Astrocyte (in vitro differentiated cells and primary cell): ENCODE measurements around the gene OR8B2. TPM values are rescaled to one million over a fixed set of nuclear protein-coding genes. Genes with fewer than 3 reads are reported as not detected.

Experiments used
- DNase-seq: peaks from one replicate; pipeline ENCODE4 v3.0.0-alpha.2; 2010; ENCODE audit warnings: low read depth
- FAIRE-seq: peaks from 2 replicates; lab custom pipeline; 2011; peaks lifted over from hg19 to GRCh38; lab: Jason Lieb, UNC
- H2AFZ ChIP-seq: 2 replicates; pipeline ENCODE4 v1.6.0; 2012; ENCODE audit warnings: low read depth, low read length, inconsistent platforms
- H3K27ac ChIP-seq: 2 replicates; pipeline ENCODE4 v1.5.1; 2011; ENCODE audit warnings: low read depth, low read length, inconsistent platforms
- H3K27me3 ChIP-seq: 2 replicates; pipeline ENCODE4 v1.6.0; 2011; ENCODE audit warnings: low read length, inconsistent platforms; ENCODE audit not compliant: insufficient read depth
- H3K36me3 ChIP-seq: 2 replicates; pipeline ENCODE4 v1.5.1; 2011; ENCODE audit warnings: low read length, inconsistent platforms; ENCODE audit not compliant: insufficient read depth
- H3K4me1 ChIP-seq: 2 replicates; pipeline ENCODE4 v1.5.1; 2011; ENCODE audit warnings: low read length, inconsistent platforms; ENCODE audit not compliant: insufficient read depth
- H3K4me2 ChIP-seq: 2 replicates; pipeline ENCODE4 v1.6.0; 2012; ENCODE audit warnings: low read length, inconsistent platforms
- H3K4me3 ChIP-seq: 2 replicates; pipeline ENCODE4 v1.5.1; 2011; ENCODE audit warnings: low read depth, mild to moderate bottlenecking, low read length, inconsistent platforms; ENCODE audit not compliant: insufficient read depth
- H3K79me2 ChIP-seq: 2 replicates; pipeline ENCODE4 v1.6.0; 2012; ENCODE audit warnings: mild to moderate bottlenecking, low read length, inconsistent platforms; ENCODE audit not compliant: insufficient read depth
- H3K9ac ChIP-seq: 2 replicates; pipeline ENCODE4 v1.6.0; 2012; ENCODE audit warnings: mild to moderate bottlenecking, low read length, inconsistent platforms
- H3K9me3 ChIP-seq: 2 replicates; pipeline ENCODE4 v1.5.1; 2012; ENCODE audit warnings: low read depth, mild to moderate bottlenecking, low read length, inconsistent platforms; ENCODE audit not compliant: insufficient read depth
- H4K20me1 ChIP-seq: 2 replicates; pipeline ENCODE4 v1.6.0; 2012; ENCODE audit warnings: low read length, inconsistent platforms; ENCODE audit not compliant: insufficient read depth
- H3K27ac Mint-ChIP-seq: one replicate; pipeline ENCODE4 v1.8.0; 2021; ENCODE audit warnings: mild to moderate bottlenecking, mixed read lengths; ENCODE audit not compliant: unreplicated experiment
- H3K27me3 Mint-ChIP-seq: one replicate; pipeline ENCODE4 v1.8.0; 2021; ENCODE audit warnings: low read depth, mixed read lengths; ENCODE audit not compliant: unreplicated experiment
- H3K36me3 Mint-ChIP-seq: one replicate; pipeline ENCODE4 v1.8.0; 2021; ENCODE audit warnings: low read depth, mixed read lengths; ENCODE audit not compliant: unreplicated experiment
- H3K4me1 Mint-ChIP-seq: one replicate; pipeline ENCODE4 v1.8.0; 2021; ENCODE audit warnings: low read depth, mixed read lengths; ENCODE audit not compliant: unreplicated experiment
- H3K4me3 Mint-ChIP-seq: one replicate; pipeline ENCODE4 v1.8.0; 2021; ENCODE audit warnings: mild to moderate bottlenecking, moderate library complexity, mixed read lengths; ENCODE audit not compliant: unreplicated experiment
- H3K9me3 Mint-ChIP-seq: one replicate; pipeline ENCODE4 v1.8.0; 2021; ENCODE audit warnings: mild to moderate bottlenecking, mixed read lengths; ENCODE audit not compliant: unreplicated experiment
- EZH2 ChIP-seq: IDR thresholded peaks from 2 replicates; pipeline ENCODE4 v1.6.1; 2012; ENCODE audit warnings: mild to moderate bottlenecking, low read length, inconsistent platforms; ENCODE audit not compliant: insufficient read depth
- total RNA-seq: library from RNA; stranded (reverse); gene quantifications from 2 replicates; pipeline ENCODE4 v1.2.1, GENCODE V29; 2021
- TF ChIP-seq, protein P1 (sequence below): IDR thresholded peaks from 2 replicates; pipeline ENCODE4 v1.5.1; 2011; ENCODE audit warnings: low read depth, mild to moderate bottlenecking, inconsistent platforms, low read length, moderate library complexity; ENCODE audit not compliant: insufficient read depth

OR8B2 gene
- total RNA-seq, 1 donor from 2014 or later, result not detected

DNA sequence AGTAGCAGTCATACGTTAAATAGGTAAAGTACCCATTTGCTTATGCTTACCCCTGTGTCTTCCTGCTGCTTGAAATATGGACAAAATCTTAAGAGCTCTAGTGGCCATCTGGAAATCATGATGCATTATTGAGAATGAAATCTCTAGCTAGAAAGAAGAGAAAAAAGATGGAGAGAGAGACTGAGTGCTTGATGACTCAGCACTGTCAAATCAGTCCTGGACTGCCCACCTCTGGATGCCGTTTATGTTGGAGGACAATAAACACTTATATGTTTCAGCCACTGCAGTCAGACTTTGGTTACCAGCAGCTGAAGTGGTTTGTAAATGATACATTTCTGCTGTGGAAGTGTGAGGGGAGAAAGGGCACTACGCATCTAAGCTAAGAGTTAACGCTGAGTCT is 36.7 kb upstream of the OR8B2 start:
- no peak for TF ChIP-seq EZH2
- TF ChIP-seq, protein P1, sequence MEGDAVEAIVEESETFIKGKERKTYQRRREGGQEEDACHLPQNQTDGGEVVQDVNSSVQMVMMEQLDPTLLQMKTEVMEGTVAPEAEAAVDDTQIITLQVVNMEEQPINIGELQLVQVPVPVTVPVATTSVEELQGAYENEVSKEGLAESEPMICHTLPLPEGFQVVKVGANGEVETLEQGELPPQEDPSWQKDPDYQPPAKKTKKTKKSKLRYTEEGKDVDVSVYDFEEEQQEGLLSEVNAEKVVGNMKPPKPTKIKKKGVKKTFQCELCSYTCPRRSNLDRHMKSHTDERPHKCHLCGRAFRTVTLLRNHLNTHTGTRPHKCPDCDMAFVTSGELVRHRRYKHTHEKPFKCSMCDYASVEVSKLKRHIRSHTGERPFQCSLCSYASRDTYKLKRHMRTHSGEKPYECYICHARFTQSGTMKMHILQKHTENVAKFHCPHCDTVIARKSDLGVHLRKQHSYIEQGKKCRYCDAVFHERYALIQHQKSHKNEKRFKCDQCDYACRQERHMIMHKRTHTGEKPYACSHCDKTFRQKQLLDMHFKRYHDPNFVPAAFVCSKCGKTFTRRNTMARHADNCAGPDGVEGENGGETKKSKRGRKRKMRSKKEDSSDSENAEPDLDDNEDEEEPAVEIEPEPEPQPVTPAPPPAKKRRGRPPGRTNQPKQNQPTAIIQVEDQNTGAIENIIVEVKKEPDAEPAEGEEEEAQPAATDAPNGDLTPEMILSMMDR, result no peak
- Histone ChIP-seq H3K27me3 (no peaks in the 10 kb centered on the region), H3K36me3 (no peaks in the 10 kb centered on the region), H3K9ac (no peak overlapping the region), H3K79me2 (no peaks in the 10 kb centered on the region), H3K4me1 (no peaks in the 10 kb centered on the region), H4K20me1 (no peaks in the 10 kb centered on the region), H3K9me3 (peaks cover 2% of the 10 kb centered on the region), H3K27ac (no peak overlapping the region), H3K4me3 (no peak overlapping the region), H3K4me2 (no peak overlapping the region), H2AFZ (no peak overlapping the region)
- Mint-ChIP-seq H3K4me1 (no peaks in the 10 kb centered on the region), H3K27me3 (peaks cover 1% of the 10 kb centered on the region), H3K4me3 (no peak overlapping the region), H3K27ac (no peak overlapping the region), H3K9me3 (no peaks in the 10 kb centered on the region), H3K36me3 (no peaks in the 10 kb centered on the region)
- DNase-seq (no peak), FAIRE-seq (no peak)

DNA sequence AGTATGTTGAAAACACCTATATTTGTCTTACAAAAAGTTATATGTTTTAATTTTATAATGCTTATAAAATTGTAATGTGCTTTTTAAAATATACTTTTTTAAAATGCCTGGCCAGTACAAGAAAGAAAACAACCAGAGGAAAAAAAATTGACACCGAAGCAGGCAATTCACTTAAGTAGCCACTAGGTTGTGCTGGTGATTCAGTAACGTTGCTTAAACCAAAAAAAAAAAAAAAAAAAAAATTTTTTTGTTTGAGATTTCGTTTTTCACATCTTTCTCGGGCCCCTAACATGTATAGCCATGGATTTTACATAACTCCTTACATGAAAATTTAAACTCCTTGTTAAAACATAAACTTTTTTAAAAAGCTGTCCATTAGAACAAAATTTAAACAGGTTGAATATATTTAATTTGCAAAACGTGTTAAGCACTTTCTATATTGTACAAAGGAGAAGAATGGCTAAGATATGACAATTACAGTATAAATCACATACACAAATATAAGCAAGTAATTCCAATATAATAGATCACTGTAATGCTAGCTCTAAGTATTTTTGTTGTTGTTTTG is 31.1 kb upstream of the OR8B2 start:
- no peaks in the 10 kb centered on the region for H3K36me3 Mint-ChIP-seq
- no peaks in the 10 kb centered on the region for H3K4me1 ChIP-seq
- H3K4me2 ChIP-seq, result no peak overlapping the region
- DNase-seq (peak; percentile 26), FAIRE-seq (no peak)
- H3K4me3 Mint-ChIP-seq, result no peak overlapping the region
- peaks cover 2% of the 10 kb centered on the region for H3K27me3 ChIP-seq
- H3K36me3 ChIP-seq, result no peaks in the 10 kb centered on the region
- H3K79me2 ChIP-seq, result no peaks in the 10 kb centered on the region
- no peak overlapping the region for H3K9ac ChIP-seq
- no peak overlapping the region for H3K4me3 ChIP-seq
- no peak overlapping the region for H3K27ac ChIP-seq
- H4K20me1 ChIP-seq, result no peaks in the 10 kb centered on the region
- H3K27ac Mint-ChIP-seq, result no peak overlapping the region
- H2AFZ ChIP-seq, result no peak overlapping the region
- no peaks in the 10 kb centered on the region for H3K9me3 Mint-ChIP-seq
- no peaks in the 10 kb centered on the region for H3K4me1 Mint-ChIP-seq
- no peaks in the 10 kb centered on the region for H3K9me3 ChIP-seq
- no peak for TF ChIP-seq EZH2
- TF ChIP-seq, protein P1, result peak; percentile 70
- H3K27me3 Mint-ChIP-seq, result peaks cover 4% of the 10 kb centered on the region

DNA sequence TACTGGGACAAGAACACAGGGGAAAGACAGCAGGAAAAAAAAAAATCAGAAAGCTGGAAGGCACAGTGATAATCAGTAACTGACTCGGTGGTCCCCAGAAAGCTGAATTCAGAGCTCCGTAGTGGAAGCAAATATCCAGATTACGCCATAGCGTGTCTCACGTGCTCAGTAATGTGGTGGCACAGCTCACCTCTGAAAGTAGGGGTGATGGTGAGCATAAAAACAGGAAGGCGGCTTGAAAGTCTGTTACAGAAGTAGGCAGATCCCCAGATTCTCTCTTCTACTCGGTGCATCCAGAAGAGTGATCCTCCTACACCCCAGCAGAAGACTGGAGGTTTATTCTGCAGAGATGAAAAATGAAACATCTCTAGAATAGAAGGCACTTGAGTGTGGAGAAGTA is 25.6 kb upstream of the OR8B2 start:
- H3K9me3 ChIP-seq, result no peaks in the 10 kb centered on the region
- TF ChIP-seq, protein P1, result no peak
- no peak for TF ChIP-seq EZH2
- no peak overlapping the region for H3K4me3 ChIP-seq
- H4K20me1 ChIP-seq, result no peaks in the 10 kb centered on the region
- no peaks in the 10 kb centered on the region for H3K36me3 ChIP-seq
- peaks cover 14% of the 10 kb centered on the region for H3K27me3 Mint-ChIP-seq
- no peaks in the 10 kb centered on the region for H3K4me1 Mint-ChIP-seq
- no peak overlapping the region for H3K4me2 ChIP-seq
- no peak overlapping the region for H3K27ac Mint-ChIP-seq
- H3K27me3 ChIP-seq, result peaks cover 2% of the 10 kb centered on the region
- no peak overlapping the region for H3K9ac ChIP-seq
- no peak for DNase-seq
- H2AFZ ChIP-seq, result no peak overlapping the region
- no peak overlapping the region for H3K27ac ChIP-seq
- H3K79me2 ChIP-seq, result no peaks in the 10 kb centered on the region
- H3K4me3 Mint-ChIP-seq, result no peak overlapping the region
- FAIRE-seq, result no peak
- H3K4me1 ChIP-seq, result no peaks in the 10 kb centered on the region
- H3K36me3 Mint-ChIP-seq, result no peaks in the 10 kb centered on the region
- H3K9me3 Mint-ChIP-seq, result no peaks in the 10 kb centered on the region
